ENCODE results near the gene IFITM1. TPM values are rescaled to one million over a fixed set of nuclear protein-coding genes. Genes with fewer than 3 reads are reported as not detected.

Gene IFITM1
- total RNA-seq, 1 donor from 2014 or later: 128 TPM

- Mint-ChIP-seq H3K36me3 (no peaks in the 10 kb centered on the region), H3K4me3 (no peak overlapping the region), H3K4me1 (peaks cover 10% of the 10 kb centered on the region), H3K27ac (no peak overlapping the region), H3K27me3 (ENCODE audit: low read depth) (peaks cover 13% of the 10 kb centered on the region), H3K9me3 (no peaks in the 10 kb centered on the region)
- TF ChIP-seq, protein P1, sequence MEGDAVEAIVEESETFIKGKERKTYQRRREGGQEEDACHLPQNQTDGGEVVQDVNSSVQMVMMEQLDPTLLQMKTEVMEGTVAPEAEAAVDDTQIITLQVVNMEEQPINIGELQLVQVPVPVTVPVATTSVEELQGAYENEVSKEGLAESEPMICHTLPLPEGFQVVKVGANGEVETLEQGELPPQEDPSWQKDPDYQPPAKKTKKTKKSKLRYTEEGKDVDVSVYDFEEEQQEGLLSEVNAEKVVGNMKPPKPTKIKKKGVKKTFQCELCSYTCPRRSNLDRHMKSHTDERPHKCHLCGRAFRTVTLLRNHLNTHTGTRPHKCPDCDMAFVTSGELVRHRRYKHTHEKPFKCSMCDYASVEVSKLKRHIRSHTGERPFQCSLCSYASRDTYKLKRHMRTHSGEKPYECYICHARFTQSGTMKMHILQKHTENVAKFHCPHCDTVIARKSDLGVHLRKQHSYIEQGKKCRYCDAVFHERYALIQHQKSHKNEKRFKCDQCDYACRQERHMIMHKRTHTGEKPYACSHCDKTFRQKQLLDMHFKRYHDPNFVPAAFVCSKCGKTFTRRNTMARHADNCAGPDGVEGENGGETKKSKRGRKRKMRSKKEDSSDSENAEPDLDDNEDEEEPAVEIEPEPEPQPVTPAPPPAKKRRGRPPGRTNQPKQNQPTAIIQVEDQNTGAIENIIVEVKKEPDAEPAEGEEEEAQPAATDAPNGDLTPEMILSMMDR (IDR thresholded peaks at IDR 0.05; ENCODE audit: unreplicated experiment): no peak
- no peak for DNase-seq (ENCODE audit: low spot score in 2 of 2, unreplicated experiment in 2 of 2)
Observed at GRCh38 chr11:299951-300735, 13.7 kb upstream of the IFITM1 start.

GRCh38 chr11:303363-303762, 10.5 kb upstream of the IFITM1 start:
- H3K27ac Mint-ChIP-seq: no peak overlapping the region

GRCh38 chr11:304061-304506, 9.8 kb upstream of the IFITM1 start:
- DNase-seq (ENCODE audit: low spot score in 2 of 2, unreplicated experiment in 2 of 2): no peak
- Mint-ChIP-seq H3K27ac (no peak overlapping the region), H3K36me3 (no peaks in the 10 kb centered on the region), H3K9me3 (no peaks in the 10 kb centered on the region), H3K27me3 (ENCODE audit: low read depth) (peaks cover 13% of the 10 kb centered on the region), H3K4me3 (no peak overlapping the region), H3K4me1 (peaks cover 32% of the 10 kb centered on the region)
- TF ChIP-seq, protein P1 (IDR thresholded peaks at IDR 0.05; ENCODE audit: unreplicated experiment): no peak

More at GRCh38 chr11:303363-303762, 10.5 kb upstream of the IFITM1 start:
- no peaks in the 10 kb centered on the region for H3K9me3 Mint-ChIP-seq
- peaks cover 25% of the 10 kb centered on the region for H3K4me1 Mint-ChIP-seq
- no peaks in the 10 kb centered on the region for H3K36me3 Mint-ChIP-seq
- H3K4me3 Mint-ChIP-seq: no peak overlapping the region
- peaks cover 13% of the 10 kb centered on the region for H3K27me3 Mint-ChIP-seq (ENCODE audit: low read depth)
- TF ChIP-seq, protein P1 (IDR thresholded peaks at IDR 0.05; ENCODE audit: unreplicated experiment): no peak
- no peak for DNase-seq (ENCODE audit: low spot score in 2 of 2, unreplicated experiment in 2 of 2)

- no peaks in the 10 kb centered on the region for H3K36me3 Mint-ChIP-seq
- peak overlapping the region; percentile 47 for H3K27ac Mint-ChIP-seq
- H3K27me3 Mint-ChIP-seq (ENCODE audit: low read depth): peaks cover 9% of the 10 kb centered on the region
- TF ChIP-seq, protein P1 (IDR thresholded peaks at IDR 0.05; ENCODE audit: unreplicated experiment): peak; percentile 51
- H3K9me3 Mint-ChIP-seq: no peaks in the 10 kb centered on the region
- no peak overlapping the region for H3K4me3 Mint-ChIP-seq
- H3K4me1 Mint-ChIP-seq: peaks cover 40% of the 10 kb centered on the region
- DNase-seq (ENCODE audit: low spot score in 2 of 2, unreplicated experiment in 2 of 2): no peak
Observed at GRCh38 chr11:304915-305843, 8.7 kb upstream of the IFITM1 start.

DNA sequence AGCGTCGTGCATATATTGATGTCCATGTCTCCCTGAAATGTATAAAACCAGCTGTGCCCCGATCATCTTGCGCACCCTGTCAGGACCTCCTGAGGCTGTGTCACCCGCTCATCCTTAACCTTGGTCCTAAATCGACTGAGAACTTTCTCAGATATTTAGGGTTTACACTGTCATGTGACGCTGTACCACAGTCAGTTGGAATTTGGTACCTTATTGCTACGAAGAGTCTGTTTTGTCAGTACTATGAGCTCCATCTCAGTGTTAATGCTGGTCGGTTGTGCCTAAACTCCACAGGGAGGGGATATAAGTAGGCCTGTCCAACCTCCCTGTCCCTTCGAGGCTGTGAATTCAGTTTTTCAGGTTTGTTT, 8.0 kb upstream of the IFITM1 start:
- no peaks in the 10 kb centered on the region for H3K36me3 Mint-ChIP-seq
- no peak overlapping the region for H3K27ac Mint-ChIP-seq
- H3K9me3 Mint-ChIP-seq: no peaks in the 10 kb centered on the region
- no peak for DNase-seq (ENCODE audit: low spot score in 2 of 2, unreplicated experiment in 2 of 2)
- H3K27me3 Mint-ChIP-seq (ENCODE audit: low read depth): peaks cover 3% of the 10 kb centered on the region
- H3K4me1 Mint-ChIP-seq: peaks cover 35% of the 10 kb centered on the region
- TF ChIP-seq, protein P1 (IDR thresholded peaks at IDR 0.05; ENCODE audit: unreplicated experiment): no peak
- H3K4me3 Mint-ChIP-seq: no peak overlapping the region
